NCI-H2029 treated with DMSO at 0.1 percent for 48 hours (cell line): Measurements from ENCODE around the gene SSBP2.

Experiments
- DNase-seq: peaks from one replicate; lab custom pipeline; 2025; lab: John Stamatoyannopoulos, UW

Gene SSBP2

GRCh38 chr5:81590498-81591384, 160.2 kb downstream of the SSBP2 start:
- peak; percentile 54 for DNase-seq

DNA sequence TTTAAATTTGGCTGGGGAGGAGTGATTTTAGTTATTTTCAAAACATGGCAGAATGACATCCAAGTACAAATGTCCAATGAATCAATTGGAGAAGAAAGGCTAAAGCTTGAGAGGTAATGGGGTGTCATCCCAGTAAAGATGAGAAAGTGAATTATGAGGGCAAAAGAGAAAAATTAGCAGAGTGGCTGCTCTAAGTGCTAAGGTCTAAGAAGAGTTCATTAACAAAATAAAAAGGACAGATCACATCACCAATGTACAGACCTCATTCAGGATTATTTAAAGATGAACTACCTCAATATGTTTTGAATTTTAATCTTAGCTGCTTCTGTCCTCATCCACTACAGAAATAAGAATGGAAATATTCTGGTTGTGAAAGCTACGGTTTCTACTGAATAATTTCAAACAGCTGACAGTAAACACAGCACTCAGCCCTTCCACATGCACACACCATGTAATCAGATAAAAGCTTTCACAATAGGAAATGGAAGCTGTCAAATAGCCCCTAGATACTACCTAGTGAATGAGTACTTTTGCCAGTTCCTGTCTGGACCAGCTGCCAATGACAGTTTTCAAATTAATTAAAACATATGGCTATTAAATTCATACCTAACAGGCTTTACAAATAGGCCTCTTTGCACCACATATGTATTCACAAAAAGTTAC, 171.5 kb downstream of the SSBP2 start:
- peak; percentile 24 for DNase-seq

DNA sequence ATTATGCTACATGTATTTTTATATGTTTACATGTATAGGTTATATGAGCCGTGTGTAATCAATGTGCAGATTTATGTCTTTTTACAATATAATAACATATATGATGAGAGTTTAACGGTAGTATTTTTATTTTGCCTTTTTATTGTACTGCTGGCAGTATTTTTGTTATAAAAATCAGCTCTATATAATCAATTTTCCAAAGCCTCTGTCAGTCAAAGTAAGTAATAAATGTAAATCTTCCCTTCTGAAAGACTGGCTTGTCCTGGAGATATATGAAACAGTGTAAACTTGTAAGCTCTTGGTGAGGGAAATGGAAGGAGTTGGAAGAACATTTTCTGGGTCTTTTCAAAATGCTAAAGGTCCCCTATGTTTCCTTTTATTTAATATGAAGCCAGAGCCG, 173.8 kb downstream of the SSBP2 start:
- no peak for DNase-seq

DNA sequence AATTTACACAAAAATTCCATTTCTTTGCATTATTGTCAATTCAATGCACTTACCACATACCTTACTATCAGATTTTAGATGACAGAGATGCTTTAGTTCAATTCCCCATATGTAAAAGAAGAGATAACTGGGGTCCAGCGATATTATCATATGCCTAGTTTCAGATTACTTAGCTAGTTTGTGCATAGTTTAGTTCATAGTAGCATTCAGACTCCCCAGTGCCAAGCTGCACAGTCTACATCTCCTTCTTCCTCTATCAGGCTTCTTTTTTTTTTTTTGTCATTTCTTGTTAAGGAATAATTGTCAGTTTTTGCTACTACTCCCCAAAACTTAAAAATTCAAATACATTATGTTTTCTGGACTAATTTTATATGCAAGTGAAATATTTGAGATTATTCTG, 175.0 kb downstream of the SSBP2 start:
- DNase-seq: no peak

DNA sequence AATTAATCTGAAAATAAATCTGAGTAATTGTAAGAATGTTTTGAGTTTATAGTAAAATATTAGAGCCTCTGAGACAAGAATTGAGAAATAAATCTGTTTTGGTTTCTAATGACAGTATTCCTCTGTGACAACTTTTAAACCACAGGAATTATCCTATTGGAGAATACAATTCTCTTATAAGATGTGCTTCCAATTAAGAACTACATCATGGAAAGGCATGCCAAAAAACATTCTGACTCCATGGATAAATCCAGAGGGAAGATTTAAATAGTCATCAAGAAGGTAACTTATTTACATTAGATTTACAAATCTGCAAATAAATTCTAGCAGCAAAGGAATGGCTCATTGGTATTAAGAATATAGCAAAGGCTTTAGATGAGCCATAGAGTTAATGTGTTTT, 178.7 kb downstream of the SSBP2 start:
- DNase-seq: no peak

GRCh38 chr5:81558188-81558587, 192.7 kb downstream of the SSBP2 start:
- peak; percentile 32 for DNase-seq

DNA sequence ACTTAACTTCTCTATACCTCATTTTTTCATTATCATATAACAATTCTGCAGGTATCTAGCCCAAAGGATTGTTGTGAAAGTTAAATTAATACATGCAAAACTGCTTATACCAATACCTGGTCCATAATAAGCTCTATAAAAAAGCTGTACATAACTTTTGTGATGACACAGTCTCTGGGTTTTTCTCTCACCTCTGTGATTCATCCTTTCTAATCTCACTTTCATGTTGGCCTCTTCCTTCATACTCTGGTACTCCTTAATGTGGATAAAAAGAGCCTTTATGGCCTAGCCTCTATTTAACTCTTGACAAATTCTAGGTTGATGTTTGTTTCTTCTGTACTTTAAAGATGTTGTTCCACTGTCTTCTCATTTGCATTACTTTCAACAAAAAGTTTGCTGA, 194.1 kb downstream of the SSBP2 start:
- no peak for DNase-seq

- DNase-seq: no peak
Measured at GRCh38 chr5:81555865-81556264, 195.0 kb downstream of the SSBP2 start.

DNA sequence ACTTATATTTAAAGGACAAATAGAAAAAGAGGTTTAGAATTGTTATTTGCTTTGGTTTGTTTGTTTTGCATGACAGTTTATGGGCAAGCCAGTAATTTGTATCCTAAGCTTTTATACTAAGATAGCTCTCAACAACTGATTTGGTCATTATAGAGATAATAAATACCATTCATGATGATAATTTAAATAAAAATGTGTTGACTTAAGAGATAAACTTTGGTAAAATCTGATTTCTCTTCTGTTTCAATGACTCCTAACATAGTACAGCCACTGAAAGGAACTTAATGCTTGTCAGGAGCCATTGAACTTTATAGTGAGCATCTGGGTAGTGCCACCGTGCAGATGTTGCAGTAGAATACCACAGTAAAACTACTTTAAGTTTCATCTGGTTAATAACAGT, 196.2 kb downstream of the SSBP2 start:
- DNase-seq: no peak

- no peak for DNase-seq
Measured at GRCh38 chr5:81553567-81554212, 197.2 kb downstream of the SSBP2 start.

DNA sequence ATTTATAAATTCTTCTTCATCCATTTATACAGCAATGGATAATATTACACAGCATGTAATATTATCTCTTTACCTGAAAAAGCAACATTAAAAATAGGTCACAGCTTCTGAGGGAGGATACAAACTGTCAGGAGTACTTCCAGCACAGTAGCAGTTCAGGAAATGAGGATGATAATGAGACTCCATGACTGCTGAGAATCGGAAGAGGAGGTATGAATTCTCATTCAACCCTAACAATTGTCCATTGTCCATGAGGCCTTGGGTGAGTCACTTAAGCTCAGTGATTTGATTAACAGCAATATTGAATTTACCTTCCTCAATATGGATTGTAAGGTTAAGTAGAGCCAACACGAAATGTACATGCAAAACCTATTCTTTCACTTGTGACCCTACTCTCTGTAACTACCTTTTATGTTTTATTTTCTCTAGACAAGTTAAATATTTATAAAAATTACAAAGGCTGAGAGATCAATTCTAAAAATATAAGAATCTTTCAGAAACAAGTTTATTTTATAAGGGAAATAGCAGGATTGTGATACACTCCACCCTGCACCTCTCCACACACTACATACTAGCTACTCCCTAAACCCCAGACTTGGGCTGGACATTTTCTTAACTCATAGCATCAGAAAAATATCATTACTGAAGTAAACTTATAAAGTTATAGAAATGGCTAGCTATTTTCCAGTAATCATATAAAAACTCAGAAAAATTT, 197.9 kb downstream of the SSBP2 start:
- no peak for DNase-seq

DNA sequence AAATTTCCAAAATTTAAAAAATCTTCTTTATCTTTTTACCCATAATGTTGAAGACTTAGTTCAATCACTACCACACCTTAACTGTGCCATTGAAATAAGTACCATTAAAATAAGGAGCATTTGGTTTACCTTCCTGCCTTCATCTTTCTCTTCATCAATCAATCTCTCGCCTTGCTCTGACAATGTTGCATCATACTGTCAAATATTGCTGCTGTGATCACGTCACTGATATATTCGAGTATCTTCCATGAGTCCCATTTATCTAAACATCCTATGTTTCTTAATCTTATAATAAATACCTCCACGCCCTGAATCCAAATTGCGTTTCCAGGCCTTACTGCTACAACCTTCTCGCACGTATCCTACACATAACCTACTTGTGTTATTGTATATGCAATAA, 201.8 kb downstream of the SSBP2 start:
- DNase-seq: no peak

- no peak for DNase-seq
Measured at GRCh38 chr5:81547001-81547400, 203.9 kb downstream of the SSBP2 start.

DNA sequence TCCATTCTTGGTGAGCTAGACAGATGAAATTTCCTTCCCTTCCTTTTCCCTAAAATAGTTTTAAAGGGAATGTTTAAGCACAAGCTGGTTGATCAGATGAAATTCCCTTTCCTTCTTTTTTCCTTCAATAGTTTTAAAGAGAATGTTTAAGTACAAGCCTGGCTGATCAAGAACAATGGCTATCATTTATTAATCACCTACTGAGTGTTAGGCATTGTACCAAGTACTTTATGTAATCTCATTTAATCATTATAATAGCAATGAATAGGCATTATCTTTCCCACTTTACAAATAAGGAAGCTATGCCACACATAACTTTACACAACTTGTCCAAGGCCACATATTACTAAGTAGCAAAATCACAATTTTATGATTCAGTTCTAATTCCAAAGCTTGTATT, 205.0 kb downstream of the SSBP2 start:
- DNase-seq: no peak

- no peak for DNase-seq
Measured at GRCh38 chr5:81544351-81545018, 206.4 kb downstream of the SSBP2 start.

- DNase-seq: no peak
Measured at GRCh38 chr5:81542242-81542641, 208.7 kb downstream of the SSBP2 start.

DNA sequence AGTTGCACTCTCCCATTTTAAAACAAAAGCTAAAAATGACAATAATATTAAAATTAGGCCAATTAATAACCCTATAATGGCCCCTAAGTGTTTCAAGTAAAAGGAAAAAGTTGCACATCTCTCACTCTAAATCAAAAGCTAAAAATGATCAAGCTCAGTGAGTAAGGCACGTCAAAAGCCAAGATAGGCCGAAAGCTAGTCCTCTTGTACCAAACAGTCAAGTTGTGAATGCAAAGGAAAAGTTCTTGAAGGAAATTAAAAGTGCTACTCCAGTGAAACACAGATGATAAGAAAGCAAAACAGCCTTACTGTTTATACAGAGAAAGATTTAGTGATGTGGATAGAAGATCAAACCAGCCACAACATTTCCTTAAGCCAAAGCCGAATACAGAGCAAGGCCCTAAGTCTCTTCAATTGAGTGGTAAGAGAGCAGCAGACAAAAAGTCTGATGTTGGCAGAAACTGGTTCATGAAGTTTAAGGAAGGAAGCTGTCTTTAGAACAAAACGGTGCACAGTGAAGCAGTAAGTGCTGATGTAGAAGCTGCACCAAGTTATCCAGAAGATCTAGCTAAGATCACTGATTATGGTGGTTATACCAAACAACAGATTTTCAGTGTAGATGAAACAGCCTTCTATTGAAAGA, 212.9 kb downstream of the SSBP2 start:
- DNase-seq: no peak

DNA sequence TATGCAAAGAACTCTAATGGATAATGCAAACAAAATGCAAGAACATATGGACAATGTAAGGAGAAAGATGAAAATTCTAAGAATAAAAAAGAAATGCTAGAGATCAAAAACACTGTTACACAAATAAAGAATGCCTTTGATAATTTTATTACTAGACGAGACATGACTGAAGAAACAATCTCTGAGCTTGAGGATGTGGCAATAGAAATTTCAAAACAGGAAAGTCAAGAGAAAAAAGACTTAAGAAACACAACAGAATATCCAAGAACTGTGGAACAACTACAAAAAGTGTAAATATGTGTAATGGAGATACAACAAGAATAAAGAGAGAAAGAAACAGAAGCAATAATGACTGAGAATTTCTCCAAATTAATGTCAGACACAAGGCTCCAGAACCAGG, 216.5 kb downstream of the SSBP2 start:
- no peak for DNase-seq

GRCh38 chr5:81533629-81534405, 217.1 kb downstream of the SSBP2 start:
- no peak for DNase-seq

DNA sequence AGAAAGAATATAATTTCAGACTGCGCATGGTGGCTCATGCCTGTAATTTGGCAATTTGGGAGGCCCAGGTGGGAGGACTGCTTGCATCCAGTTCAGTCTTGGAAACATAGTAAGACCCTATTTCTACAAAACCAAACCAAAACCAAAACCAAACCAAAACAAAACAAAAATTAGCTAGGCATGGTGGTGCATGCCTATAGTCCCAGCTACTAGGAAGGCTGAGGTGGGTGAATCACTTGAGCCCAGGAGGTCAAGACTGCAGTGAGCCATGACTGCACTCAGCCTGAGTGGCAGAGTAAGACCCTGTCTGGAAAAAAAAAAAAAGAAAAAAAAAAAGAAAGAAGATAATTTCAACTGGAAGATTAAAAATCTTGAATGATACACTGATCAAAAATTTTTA, 220.0 kb downstream of the SSBP2 start:
- DNase-seq: no peak

DNA sequence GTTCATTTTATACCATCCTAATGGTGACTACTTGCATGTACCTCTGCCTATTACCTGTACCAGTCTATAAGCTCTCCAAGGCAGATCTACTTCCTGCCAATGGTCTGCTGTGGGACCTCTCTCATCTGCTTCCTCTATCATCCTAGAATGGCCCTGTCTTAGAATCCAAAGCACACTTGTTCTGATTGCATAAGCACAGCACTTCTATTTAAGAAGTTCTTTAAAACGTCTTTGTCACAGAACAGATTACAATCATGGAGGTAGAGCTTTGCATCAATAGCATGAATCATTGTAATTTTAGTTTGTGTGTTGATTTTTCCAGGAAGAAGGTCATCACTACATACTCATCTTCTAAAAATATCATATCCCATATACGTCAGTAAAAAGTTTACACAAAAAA, 225.2 kb downstream of the SSBP2 start:
- no peak for DNase-seq
